CD4-positive, alpha-beta T cell treated with Interleukin-17A for 1 hour (primary cell): ENCODE results near the gene MAN1A2.

Experiments
- DNase-seq: peaks from one replicate; pipeline ENCODE4 v3.0.0-alpha.2; 2020

The MAN1A2 gene

GRCh38 chr1:117362986-117363385 lies 4.3 kb upstream of the MAN1A2 start:
- DNase-seq: no peak

GRCh38 chr1:117363571-117364048 lies 3.6 kb upstream of the MAN1A2 start:
- DNase-seq: no peak

GRCh38 chr1:117364240-117364639 lies 3.0 kb upstream of the MAN1A2 start:
- DNase-seq: peak; percentile 29

- no peak for DNase-seq
Measured at GRCh38 chr1:117365350-117366176, 1.7 kb upstream of the MAN1A2 start.

GRCh38 chr1:117366177-117367045 lies 838 bp upstream of the MAN1A2 start:
- peak; percentile 83 for DNase-seq

- peak; percentile 23 for DNase-seq
Measured at GRCh38 chr1:117368116-117369108, 1.2 kb downstream of the MAN1A2 start.

- DNase-seq: no peak
Measured at GRCh38 chr1:117370071-117370470, 2.8 kb downstream of the MAN1A2 start.

- no peak for DNase-seq
Measured at GRCh38 chr1:117370509-117370908, 3.3 kb downstream of the MAN1A2 start.

- DNase-seq: no peak
Measured at GRCh38 chr1:117371441-117372151, 4.3 kb downstream of the MAN1A2 start.

- DNase-seq: no peak
Measured at GRCh38 chr1:117372863-117373412, 5.7 kb downstream of the MAN1A2 start.

GRCh38 chr1:117373932-117374331 lies 6.7 kb downstream of the MAN1A2 start:
- DNase-seq: no peak

GRCh38 chr1:117375327-117375726 lies 8.1 kb downstream of the MAN1A2 start:
- no peak for DNase-seq

GRCh38 chr1:117387060-117387633 lies 19.9 kb downstream of the MAN1A2 start:
- DNase-seq: no peak

GRCh38 chr1:117388328-117388727 lies 21.1 kb downstream of the MAN1A2 start:
- DNase-seq: no peak

GRCh38 chr1:117389284-117389683 lies 22.0 kb downstream of the MAN1A2 start:
- DNase-seq: no peak

- no peak for DNase-seq
Measured at GRCh38 chr1:117389779-117390178, 22.5 kb downstream of the MAN1A2 start.

GRCh38 chr1:117392771-117393170 lies 25.5 kb downstream of the MAN1A2 start:
- no peak for DNase-seq

- DNase-seq: no peak
Measured at GRCh38 chr1:117396074-117396473, 28.8 kb downstream of the MAN1A2 start.

- no peak for DNase-seq
Measured at GRCh38 chr1:117396636-117397035, 29.4 kb downstream of the MAN1A2 start.

GRCh38 chr1:117398957-117399356 lies 31.7 kb downstream of the MAN1A2 start:
- no peak for DNase-seq

GRCh38 chr1:117401761-117402160 lies 34.5 kb downstream of the MAN1A2 start:
- no peak for DNase-seq
